ENCODE measurements around the gene SLC27A2.
"Not testable (repeated sequence)": the region's sequence is repeated elsewhere in the genome, so short reads cannot be mapped to it uniquely, and the experiment has no call there.

SLC27A2 gene

DNA sequence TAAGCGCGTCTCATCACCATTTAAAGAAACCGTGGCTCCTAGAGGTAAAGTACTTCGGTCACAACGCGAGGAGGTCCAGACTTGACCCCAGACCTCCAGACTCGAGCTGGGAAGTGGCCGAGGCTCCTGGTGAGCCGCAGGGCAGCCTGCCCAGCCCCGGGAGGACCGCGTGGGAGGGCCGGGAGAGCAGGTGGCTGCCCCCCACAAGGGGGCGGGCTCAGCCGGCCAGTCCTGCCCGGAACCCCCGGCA lies at the start of gene SLC27A2:
TSS of gene SLC27A2 (plus strand) at position 228 of the 250 bp plus-strand sequence. CDS start 232 bp downstream, outside the sequence.
- no peak for DNase-seq (ENCODE audit: extremely low spot score, insufficient read length, low read depth)
- no peak for FAIRE-seq

DNA sequence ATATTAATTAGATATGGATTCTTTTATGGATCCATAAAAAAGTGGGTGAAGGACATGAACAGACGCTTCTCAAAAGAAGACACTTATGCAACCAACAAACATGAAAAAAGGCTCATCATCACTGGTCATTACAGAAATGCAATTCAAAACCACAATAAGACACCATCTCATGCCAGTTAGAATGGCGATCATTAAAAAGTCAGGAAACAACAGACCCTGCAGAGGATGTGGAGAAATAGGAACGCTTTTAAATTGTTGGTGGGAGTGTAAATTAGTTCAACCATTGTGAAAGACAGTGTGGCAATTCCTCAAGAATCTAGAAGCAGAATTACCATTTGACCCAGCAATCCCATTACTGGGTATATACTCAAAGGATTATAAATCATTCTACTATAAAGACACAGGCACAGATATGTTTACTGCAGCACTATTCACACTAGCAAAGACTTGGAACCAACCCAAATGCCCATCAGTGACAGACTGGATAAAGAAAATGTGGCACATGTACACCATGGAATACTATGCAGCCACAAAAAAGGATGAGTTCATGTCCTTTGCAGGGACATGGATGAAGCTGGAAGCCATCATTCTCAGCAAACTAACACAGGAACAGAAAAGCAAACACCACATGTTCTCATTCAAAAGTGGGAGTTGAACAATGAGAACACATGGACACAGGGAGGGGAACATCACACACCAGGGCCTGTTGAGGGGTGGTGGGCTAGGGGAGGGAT lies 49.6 kb upstream of the SLC27A2 start:
- not testable (repeated sequence) for FAIRE-seq; DNase-seq (ENCODE audit: extremely low spot score, insufficient read length, low read depth)

DNA sequence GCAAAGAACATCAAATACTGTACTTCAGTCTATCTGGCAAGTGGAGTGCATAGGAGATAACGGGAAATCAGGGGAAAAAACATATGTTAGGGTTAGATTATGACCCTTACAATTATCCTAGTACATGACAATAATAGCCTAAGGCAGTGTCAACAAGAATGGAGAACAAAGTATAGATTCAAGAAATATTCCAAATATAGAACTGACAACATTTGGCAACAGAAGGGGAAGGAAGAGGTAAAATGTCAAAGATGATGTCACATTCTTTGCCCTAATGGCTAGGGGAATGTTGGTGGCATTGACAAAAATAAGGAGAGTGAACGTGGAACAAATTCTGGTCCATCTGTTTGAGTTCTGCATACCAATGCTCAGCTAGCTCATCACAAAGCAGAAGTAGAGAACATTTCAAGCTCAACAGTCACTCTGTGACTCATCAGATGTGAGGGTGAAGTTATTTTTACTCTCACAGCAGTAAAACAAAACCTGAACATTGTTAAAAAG lies 47.4 kb upstream of the SLC27A2 start:
- DNase-seq (ENCODE audit: extremely low spot score, insufficient read length, low read depth) (no peak), FAIRE-seq (peak; percentile 61)

- FAIRE-seq (peak; percentile 9), DNase-seq (ENCODE audit: extremely low spot score, insufficient read length, low read depth) (no peak)
Observed at GRCh38 chr15:50135031-50135551, 46.9 kb upstream of the SLC27A2 start.

GRCh38 chr15:50137330-50137761 lies 44.6 kb upstream of the SLC27A2 start:
- DNase-seq (ENCODE audit: extremely low spot score, insufficient read length, low read depth) (no peak), FAIRE-seq (no peak)

- no peak for FAIRE-seq
Observed at GRCh38 chr15:50137893-50138292, 44.1 kb upstream of the SLC27A2 start.

GRCh38 chr15:50138391-50138790 lies 43.6 kb upstream of the SLC27A2 start:
- FAIRE-seq (no peak), DNase-seq (ENCODE audit: extremely low spot score, insufficient read length, low read depth) (no peak)

More at GRCh38 chr15:50137893-50138292, 44.1 kb upstream of the SLC27A2 start:
- no peak for DNase-seq (ENCODE audit: extremely low spot score, insufficient read length, low read depth)

- no peak for FAIRE-seq
- no peak for DNase-seq (ENCODE audit: extremely low spot score, insufficient read length, low read depth)
Observed at GRCh38 chr15:50140098-50140497, 41.9 kb upstream of the SLC27A2 start.

GRCh38 chr15:50140983-50141382 lies 41.0 kb upstream of the SLC27A2 start:
- no peak for DNase-seq (ENCODE audit: extremely low spot score, insufficient read length, low read depth)
- no peak for FAIRE-seq

- FAIRE-seq (no peak), DNase-seq (ENCODE audit: extremely low spot score, insufficient read length, low read depth) (no peak)
Observed at GRCh38 chr15:50141856-50142255, 40.1 kb upstream of the SLC27A2 start.

DNA sequence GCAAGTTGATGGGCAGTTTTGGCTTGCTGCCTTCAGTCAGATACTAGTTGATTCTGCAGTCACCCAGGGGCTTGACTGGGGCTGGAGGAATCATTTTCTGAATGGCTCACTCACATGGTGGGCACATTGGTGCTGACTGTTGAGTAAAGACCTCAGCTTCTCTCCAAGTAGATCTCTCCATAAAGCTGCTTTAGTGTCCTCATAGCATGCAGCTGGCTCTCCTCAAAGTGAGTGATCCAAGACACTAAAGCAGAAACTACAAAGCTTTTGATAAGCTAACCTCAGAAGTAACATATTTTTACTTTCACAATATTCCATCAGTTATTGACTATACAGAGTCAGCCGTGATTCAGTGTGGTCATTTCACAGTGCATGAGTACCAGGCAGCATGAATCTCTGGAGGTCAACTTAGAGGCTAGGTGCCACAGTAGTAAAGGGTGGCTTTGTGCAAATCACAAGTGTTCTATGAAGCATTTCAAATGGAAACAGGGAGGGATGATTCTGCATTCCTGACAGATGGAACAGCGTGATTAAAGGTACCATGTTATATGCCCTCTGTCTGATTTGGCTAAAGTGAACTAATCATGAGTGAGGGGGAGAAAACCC lies 38.6 kb upstream of the SLC27A2 start:
- FAIRE-seq (no peak), DNase-seq (ENCODE audit: extremely low spot score, insufficient read length, low read depth) (no peak)

DNA sequence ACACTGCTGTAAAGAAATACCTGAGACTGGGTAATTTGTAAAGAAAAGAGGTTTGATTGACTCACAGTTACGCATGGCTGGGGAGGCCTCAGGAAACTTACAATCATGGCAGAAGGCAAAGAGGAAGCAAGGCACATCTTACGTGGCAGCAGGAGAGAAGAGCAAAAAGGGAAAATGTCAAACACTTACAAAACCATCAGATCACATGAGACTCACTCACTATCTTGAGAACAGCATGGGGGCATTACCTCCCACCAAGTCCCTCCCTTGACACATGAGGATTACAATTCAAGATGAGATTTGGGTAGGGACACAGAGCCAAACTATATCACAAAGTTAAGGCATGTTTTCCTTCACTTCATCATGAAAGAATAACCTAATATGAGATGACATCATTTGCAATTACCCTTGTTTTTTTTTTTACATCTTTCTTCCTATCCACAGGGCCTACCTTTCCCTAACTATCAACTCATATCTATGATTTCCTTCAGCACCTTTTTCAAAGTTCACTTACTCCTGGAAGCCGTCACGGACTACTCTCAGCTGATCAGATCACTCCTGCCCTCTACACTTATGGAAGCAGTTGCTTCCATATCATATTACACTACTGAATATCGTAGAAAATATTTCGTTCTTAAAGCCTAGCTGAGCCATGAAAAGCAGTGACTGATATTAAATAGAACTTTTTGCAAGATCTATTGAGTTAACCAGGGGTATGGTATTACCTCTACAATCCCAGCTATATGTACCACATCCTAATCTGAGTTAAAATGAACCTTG lies 37.5 kb upstream of the SLC27A2 start:
- FAIRE-seq, result no peak
- no peak for DNase-seq (ENCODE audit: extremely low spot score, insufficient read length, low read depth)

- FAIRE-seq (no peak), DNase-seq (ENCODE audit: extremely low spot score, insufficient read length, low read depth) (no peak)
Observed at GRCh38 chr15:50145451-50145872, 36.5 kb upstream of the SLC27A2 start.

- DNase-seq (ENCODE audit: extremely low spot score, insufficient read length, low read depth) (no peak), FAIRE-seq (no peak)
Observed at GRCh38 chr15:50146632-50147031, 35.4 kb upstream of the SLC27A2 start.

- FAIRE-seq (no peak), DNase-seq (ENCODE audit: extremely low spot score, insufficient read length, low read depth) (no peak)
Observed at GRCh38 chr15:50148362-50148963, 33.5 kb upstream of the SLC27A2 start.

DNA sequence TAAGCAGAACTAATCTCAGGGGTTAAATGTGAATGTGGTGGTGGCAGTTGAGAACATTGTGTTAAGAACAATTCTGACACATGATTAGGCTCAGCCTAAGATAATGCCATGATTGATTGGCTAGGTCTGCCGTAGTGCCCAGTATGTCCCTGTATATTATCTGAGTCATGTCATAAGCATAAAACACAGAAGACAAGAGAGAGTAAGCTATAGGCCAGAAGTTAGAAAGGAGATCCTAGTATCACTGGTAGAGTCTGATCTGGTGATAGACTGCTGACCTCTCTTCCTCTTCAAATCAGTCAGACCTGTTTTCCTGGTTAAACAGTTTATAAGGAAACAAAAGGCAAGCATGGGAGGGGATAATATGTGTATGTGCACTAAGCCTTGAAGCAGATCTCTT lies 32.9 kb upstream of the SLC27A2 start:
- no peak for DNase-seq (ENCODE audit: extremely low spot score, insufficient read length, low read depth)
- FAIRE-seq, result no peak

DNA sequence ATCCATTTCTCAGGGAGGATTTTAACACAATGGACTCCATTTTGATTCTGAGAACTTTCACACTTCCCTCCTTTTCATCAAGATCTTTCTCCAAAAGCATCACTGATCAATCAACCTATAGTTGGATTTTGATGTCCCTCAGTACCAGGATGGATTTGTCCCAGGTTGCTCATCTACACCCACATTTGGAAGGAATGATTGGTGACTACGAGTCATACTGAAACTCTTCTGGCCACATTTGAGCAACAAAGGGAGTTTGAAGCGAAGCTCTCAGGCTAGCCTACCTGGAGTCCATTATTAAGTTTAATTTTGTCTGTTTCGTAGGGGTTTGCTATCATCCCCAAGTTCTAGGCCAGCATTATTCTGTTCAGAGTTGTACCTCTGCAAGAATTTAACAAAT lies 31.6 kb upstream of the SLC27A2 start:
- DNase-seq (ENCODE audit: extremely low spot score, insufficient read length, low read depth), result no peak
- FAIRE-seq, result no peak

DNA sequence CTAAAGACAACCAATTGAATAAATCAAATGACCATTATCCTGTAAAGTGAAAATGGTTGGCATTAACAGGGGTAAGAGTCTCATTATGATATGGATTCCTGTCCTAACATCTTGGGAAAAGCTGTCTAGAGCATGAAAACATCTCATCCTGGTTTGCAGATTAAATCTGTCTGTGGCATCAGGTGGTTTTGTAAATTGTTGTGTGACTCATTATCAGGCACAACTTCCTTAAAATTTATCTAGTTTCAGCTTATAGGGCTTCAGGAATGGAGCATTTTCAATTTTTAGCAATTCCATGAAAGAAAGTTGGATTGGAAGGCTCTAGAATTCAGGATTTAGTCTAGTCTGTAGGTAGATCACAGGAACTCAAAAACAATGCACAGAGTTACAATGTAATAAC lies 31.1 kb upstream of the SLC27A2 start:
- FAIRE-seq, result no peak
- DNase-seq (ENCODE audit: extremely low spot score, insufficient read length, low read depth), result no peak

GRCh38 chr15:50151476-50151875 lies 30.5 kb upstream of the SLC27A2 start:
- DNase-seq (ENCODE audit: extremely low spot score, insufficient read length, low read depth) (no peak), FAIRE-seq (no peak)

- not testable (repeated sequence) for DNase-seq (ENCODE audit: extremely low spot score, insufficient read length, low read depth); FAIRE-seq
Observed at GRCh38 chr15:50158236-50158635, 23.8 kb upstream of the SLC27A2 start.
